ENCODE measurements around the gene GLT6D1. TPM values are rescaled to one million over a fixed set of nuclear protein-coding genes. Genes with fewer than 3 reads are reported as not detected.

GLT6D1 gene
- total RNA-seq, 4 donors from 2014 or later, result not detected

DNA sequence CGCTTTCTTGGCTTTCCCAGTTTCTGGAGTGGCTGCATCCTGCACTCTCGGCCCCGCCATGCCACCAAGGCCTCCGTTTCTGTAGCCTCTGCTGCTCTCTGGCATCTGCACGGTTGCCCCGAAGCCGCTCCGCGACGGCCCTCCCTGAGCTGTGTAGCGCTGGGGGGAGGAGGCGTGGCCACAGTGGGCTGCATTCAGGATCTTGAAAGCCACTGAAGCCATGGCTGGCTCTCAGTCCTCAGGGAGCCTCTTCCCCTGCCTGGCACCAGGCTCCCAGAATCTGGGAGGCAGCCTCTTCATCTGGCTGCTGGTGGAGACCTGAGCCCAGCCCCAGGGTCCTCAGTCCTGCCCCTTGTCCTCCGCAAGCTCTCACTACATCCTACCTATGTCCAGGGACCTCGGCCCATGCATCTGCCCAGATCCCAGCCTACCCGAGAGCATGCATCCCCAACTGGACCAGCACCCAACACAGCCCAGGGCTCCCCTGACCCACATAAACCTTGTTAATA lies 52.7 kb downstream of the GLT6D1 start:
- no peak for DNase-seq
- H3K9me3 ChIP-seq, result no peaks in the 10 kb centered on the region
- intact Hi-C loops (cut with DNase I), result no loop called here
- H3K27me3 ChIP-seq, result no peaks in the 10 kb centered on the region
- WGBS, 2 donors, result 67 to 77% methylated on average over 14 to 15 of the region's 15 CpGs
- H3K4me3 ChIP-seq (replicated peaks in 1 of 3), result no peak overlapping the region
- H3K36me3 ChIP-seq, result no peaks in the 10 kb centered on the region
- H3K27ac ChIP-seq, result no peak overlapping the region
- TF ChIP-seq, protein P1, sequence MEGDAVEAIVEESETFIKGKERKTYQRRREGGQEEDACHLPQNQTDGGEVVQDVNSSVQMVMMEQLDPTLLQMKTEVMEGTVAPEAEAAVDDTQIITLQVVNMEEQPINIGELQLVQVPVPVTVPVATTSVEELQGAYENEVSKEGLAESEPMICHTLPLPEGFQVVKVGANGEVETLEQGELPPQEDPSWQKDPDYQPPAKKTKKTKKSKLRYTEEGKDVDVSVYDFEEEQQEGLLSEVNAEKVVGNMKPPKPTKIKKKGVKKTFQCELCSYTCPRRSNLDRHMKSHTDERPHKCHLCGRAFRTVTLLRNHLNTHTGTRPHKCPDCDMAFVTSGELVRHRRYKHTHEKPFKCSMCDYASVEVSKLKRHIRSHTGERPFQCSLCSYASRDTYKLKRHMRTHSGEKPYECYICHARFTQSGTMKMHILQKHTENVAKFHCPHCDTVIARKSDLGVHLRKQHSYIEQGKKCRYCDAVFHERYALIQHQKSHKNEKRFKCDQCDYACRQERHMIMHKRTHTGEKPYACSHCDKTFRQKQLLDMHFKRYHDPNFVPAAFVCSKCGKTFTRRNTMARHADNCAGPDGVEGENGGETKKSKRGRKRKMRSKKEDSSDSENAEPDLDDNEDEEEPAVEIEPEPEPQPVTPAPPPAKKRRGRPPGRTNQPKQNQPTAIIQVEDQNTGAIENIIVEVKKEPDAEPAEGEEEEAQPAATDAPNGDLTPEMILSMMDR (IDR thresholded peaks at IDR 0.05), result no peak
- no peak for TF ChIP-seq POLR2A (IDR thresholded peaks at IDR 0.05)
- no peaks in the 10 kb centered on the region for H3K4me1 ChIP-seq

DNA sequence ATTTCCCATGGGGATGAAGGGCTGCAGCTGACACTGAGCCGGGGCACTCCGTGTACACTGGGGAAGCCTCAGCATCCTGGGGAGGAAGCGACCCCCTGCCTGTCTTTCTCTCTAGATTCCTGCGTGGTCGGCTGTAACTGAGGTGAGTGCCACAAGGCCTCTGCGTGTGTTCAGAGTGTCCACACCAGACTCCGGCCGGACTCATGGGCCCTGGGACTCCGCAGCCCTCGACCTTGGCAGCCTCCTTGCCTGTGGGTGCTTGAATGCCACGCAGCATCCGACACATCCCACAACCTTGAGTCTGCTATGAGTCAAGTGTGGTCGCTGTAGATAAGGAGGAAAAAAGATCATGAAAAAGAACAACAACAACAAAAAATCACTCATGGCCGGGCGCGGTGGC lies 54.4 kb downstream of the GLT6D1 start:
- 78 to 81% methylated on average over 16 of the region's 16 CpGs for WGBS, 2 donors
- TF ChIP-seq POLR2A (IDR thresholded peaks at IDR 0.05), result no peak
- TF ChIP-seq, protein P1 (IDR thresholded peaks at IDR 0.05), result no peak
- no peak overlapping the region for H3K4me3 ChIP-seq (replicated peaks in 1 of 3)
- H3K9me3 ChIP-seq, result no peaks in the 10 kb centered on the region
- DNase-seq, result no peak
- H3K36me3 ChIP-seq, result no peaks in the 10 kb centered on the region
- H3K4me1 ChIP-seq, result no peaks in the 10 kb centered on the region
- intact Hi-C loops (cut with DNase I), result no loop called here
- no peak overlapping the region for H3K27ac ChIP-seq
- no peaks in the 10 kb centered on the region for H3K27me3 ChIP-seq

DNA sequence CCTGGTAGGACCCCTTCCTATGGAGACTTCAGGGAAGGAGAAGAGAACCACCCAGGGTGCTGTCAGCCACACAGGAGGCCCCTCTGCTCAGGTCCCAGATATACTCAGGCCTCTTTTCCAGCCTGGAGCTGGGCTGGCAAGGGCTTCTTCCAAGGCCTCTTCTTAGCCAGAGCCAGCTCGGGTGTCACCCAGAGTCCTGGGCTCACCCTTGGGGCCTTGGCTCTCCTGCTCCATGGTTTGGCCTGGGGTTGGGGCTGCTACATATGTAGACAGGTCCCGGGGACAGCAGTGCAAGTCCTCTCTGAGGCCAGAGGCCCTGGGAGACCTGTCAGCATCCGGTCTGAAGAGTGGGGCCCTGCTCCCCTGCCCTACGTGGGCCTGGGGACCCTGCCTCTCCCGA lies 55.0 kb downstream of the GLT6D1 start:
- H3K4me1 ChIP-seq, result no peaks in the 10 kb centered on the region
- intact Hi-C loops (cut with DNase I), result no loop called here
- no peaks in the 10 kb centered on the region for H3K9me3 ChIP-seq
- TF ChIP-seq, protein P1 (IDR thresholded peaks at IDR 0.05), result no peak
- TF ChIP-seq POLR2A (IDR thresholded peaks at IDR 0.05), result no peak
- H3K36me3 ChIP-seq, result no peaks in the 10 kb centered on the region
- WGBS, 2 donors, result 70 to 71% methylated on average over 4 to 5 of the region's 5 CpGs
- DNase-seq, result no peak
- no peak overlapping the region for H3K27ac ChIP-seq
- no peaks in the 10 kb centered on the region for H3K27me3 ChIP-seq
- no peak overlapping the region for H3K4me3 ChIP-seq (replicated peaks in 1 of 3)

DNA sequence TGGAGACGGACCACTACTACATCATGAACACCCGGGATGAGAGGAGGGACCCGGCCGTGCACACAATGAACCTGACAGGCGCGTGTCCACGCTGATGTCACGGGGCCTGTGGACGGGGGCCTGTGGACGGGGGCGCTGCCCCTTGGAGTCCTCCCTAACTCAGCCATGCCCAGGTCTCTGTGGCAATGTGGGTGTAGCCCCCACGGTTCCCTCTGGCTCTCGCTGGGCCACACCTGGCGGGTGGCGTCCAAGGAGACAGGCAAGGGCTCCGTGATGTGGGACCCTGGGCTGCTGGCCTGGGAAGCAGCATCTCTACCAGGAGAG lies 55.7 kb downstream of the GLT6D1 start:
- Histone ChIP-seq H3K9me3 (no peaks in the 10 kb centered on the region), H3K27ac (no peak overlapping the region), H3K27me3 (no peaks in the 10 kb centered on the region), H3K4me1 (no peaks in the 10 kb centered on the region), H3K36me3 (no peaks in the 10 kb centered on the region), H3K4me3 (replicated peaks in 1 of 3) (no peak overlapping the region)
- intact Hi-C loops (cut with DNase I), result no loop called here
- TF ChIP-seq, protein P1 (IDR thresholded peaks at IDR 0.05), result no peak
- no peak for TF ChIP-seq POLR2A (IDR thresholded peaks at IDR 0.05)
- no peak for DNase-seq
- WGBS, 2 donors, result 90 to 96% methylated on average over 11 to 12 of the region's 16 CpGs

DNA sequence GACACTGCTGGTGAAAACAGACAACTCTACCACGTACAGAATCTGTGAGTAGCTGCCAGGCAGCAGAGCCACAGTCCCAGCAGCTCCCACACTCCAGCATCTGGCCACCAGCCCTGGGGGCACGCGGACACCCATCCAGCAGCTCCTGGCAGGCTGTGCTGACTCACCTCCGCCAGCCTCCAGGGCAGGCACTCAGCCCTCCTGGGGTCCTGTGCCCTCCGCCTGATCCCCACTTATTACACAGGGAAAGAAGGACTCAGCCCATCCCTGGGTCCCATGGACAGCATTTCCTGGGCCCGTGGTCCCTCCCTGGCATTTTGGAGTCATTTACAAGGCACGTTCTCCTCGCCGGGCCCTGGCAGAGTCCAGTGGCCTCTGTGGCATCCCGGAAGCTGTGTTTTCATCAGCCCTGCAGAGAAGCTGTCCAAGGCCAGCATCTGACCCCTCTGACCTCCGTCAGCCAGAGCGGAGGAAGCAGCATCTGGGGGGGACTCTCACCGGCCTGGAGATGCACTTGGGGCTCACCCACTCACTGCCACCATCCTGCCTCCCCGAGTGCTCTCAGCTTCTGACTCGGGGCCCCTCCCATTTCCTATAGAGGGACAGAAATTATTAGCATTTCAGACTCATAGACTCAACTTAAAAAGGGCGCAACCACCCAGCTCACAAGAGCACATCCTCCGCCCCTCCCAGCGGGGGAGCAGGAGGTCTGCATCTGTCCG lies 56.2 kb downstream of the GLT6D1 start:
- Histone ChIP-seq H3K9me3 (no peaks in the 10 kb centered on the region), H3K27me3 (no peaks in the 10 kb centered on the region), H3K4me1 (no peaks in the 10 kb centered on the region), H3K36me3 (no peaks in the 10 kb centered on the region), H3K4me3 (replicated peaks in 1 of 3) (no peak overlapping the region), H3K27ac (no peak overlapping the region)
- WGBS, 2 donors, result 82% methylated on average over 12 to 19 of the region's 19 CpGs
- TF ChIP-seq, protein P1 (IDR thresholded peaks at IDR 0.05), result no peak
- no peak for TF ChIP-seq POLR2A (IDR thresholded peaks at IDR 0.05)
- DNase-seq, result no peak
- intact Hi-C loops (cut with DNase I), result no loop called here
